OCI-LY3 (cell line): ENCODE data around the gene DGKG.

Experiments used
- H2AFZ ChIP-seq: fragments of 200-600, 300-600 bp; shearing (Covaris generic); 2 replicates; pipeline ENCODE4 v1.6.0; 2014; ENCODE audit warnings: antibody characterized with exemption, low read depth, low read length
- H3K27ac ChIP-seq: fragments of 200-600, 300-600 bp; sonication (generic); 2 replicates; pipeline ENCODE4 v1.5.1; 2014; ENCODE audit warnings: mild to moderate bottlenecking, low read length, moderate library complexity, mixed read lengths
- H3K27me3 ChIP-seq: fragments of 200-600, 300-600 bp; sonication (generic); 2 replicates; pipeline ENCODE4 v1.6.1; 2014; ENCODE audit warnings: low read depth, low read length, mixed read lengths
- H3K36me3 ChIP-seq: fragments of 200-600, 300-600 bp; sonication (generic); replicated peaks from 2 replicates; pipeline ENCODE3; 2014; ENCODE audit warnings: low read depth, low read length, mixed read lengths
- H3K4me1 ChIP-seq: fragments of 300-600, 200-600 bp; sonication (generic); 2 replicates; pipeline ENCODE4 v1.6.1; 2014; ENCODE audit warnings: low read length, mixed read lengths
- H3K4me2 ChIP-seq: fragments of 200-600, 300-600 bp; sonication (generic); 2 replicates; pipeline ENCODE4 v1.6.1; 2014; ENCODE audit warnings: low read length, mixed read lengths
- H3K4me3 ChIP-seq: fragments of 300-600, 200-600 bp; sonication (generic); 2 replicates; pipeline ENCODE4 v1.5.1; 2014; ENCODE audit warnings: antibody characterized with exemption, mild to moderate bottlenecking, low read length, moderate library complexity
- H3K79me2 ChIP-seq: fragments of 300-600, 200-600 bp; shearing (Covaris generic); 2 replicates; pipeline ENCODE4 v1.6.1; 2014; ENCODE audit warnings: mild to moderate bottlenecking, low read length, mixed read lengths
- H3K9ac ChIP-seq: fragments of 300-600, 200-600 bp; shearing (Covaris generic); 2 replicates; pipeline ENCODE4 v1.6.0; 2014; ENCODE audit warnings: mild to moderate bottlenecking, low read length, moderate library complexity
- H3K9me3 ChIP-seq: fragments of 200-600, 300-600 bp; shearing (Covaris generic); 2 replicates; pipeline ENCODE4 v1.6.1; 2014; ENCODE audit warnings: low read length, mixed read lengths; ENCODE audit not compliant: insufficient read depth
- H4K20me1 ChIP-seq: fragments of 200-600, 300-600 bp; sonication (generic); 2 replicates; pipeline ENCODE4 v1.6.1; 2016; ENCODE audit warnings: low read length, mixed read lengths; ENCODE audit not compliant: insufficient read depth
- EZH2phosphoT487 ChIP-seq: fragments of 200-600 bp; shearing (Covaris generic); IDR thresholded peaks from 2 replicates; pipeline ENCODE4 v1.6.1; 2018; ENCODE audit warnings: antibody characterized with exemption, mixed run types, low read depth
- TF ChIP-seq, protein P1 (sequence below): fragments of 200-600, 300-600 bp; sonication (generic); IDR thresholded peaks from 2 replicates; pipeline ENCODE4 v1.5.1; 2014; ENCODE audit warnings: antibody characterized with exemption, low read length, low read depth

DGKG gene

DNA sequence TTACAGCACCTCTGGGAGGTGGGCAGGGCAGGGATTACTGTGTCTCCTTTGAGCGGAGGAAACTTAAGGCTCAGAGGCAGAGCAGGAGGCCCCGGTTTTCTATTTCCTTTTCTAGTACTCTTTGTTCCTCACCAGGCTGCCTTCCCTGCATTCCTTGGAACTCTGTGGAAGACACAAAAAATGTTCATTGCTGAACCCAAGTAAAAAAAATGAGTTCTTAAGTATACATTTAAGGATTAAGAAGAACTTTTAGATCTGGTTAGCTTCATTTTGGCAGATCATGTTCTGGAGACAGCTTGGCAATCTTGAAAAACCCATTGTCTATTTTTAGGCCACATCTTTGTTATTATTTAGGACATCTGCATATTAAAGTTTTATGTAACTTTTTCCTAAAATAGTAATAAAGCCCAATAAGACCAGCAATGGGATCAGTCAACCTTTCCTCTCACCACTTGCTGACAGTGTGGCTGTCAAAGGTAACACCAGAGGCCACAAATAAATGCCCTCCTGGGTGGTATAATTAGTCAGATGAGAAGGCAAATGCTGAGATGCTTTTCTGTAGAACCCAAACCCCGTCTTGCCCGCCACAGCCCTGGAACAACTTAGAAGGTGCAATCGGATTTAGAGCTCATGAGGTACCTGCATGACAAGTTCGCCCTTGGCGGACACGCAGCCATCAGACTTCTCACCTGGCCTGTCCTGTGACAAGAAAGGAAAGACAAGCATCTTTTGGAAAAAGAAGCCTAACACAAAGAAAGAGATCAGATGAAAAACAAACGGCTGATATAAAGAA lies 97.2 kb downstream of the DGKG start:
- Histone ChIP-seq H4K20me1 (no peaks in the 10 kb centered on the region), H2AFZ (no peak overlapping the region)

DNA sequence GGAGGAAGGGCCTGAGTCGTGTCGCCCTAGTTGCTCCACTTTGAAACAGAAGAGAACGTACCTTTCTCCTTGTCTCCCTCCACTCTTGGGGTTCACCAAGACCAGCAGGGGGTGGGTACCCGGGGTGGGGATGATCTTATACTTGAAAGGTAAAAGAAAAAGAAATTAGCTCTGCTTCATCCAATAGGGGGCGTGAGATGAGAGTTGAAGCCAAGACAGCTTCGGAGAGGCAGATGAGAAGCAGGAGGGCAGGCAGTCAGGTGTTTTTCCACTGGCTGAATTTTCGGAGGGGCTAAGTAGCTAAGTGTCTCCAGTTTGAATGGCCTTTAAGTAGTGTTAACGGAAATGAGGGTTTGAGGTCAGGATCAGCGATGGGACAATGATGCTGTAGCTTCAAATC lies 100.4 kb downstream of the DGKG start:
- Histone ChIP-seq H3K27me3 (peaks cover 7% of the 10 kb centered on the region; the same call in 1 of the 2 replicates), H3K79me2 (no peaks in the 10 kb centered on the region), H3K36me3 (no peaks in the 10 kb centered on the region), H3K27ac (no peak overlapping the region), H3K9ac (no peak overlapping the region), H3K4me2 (peak overlapping the region; percentile 38), H3K9me3 (no peaks in the 10 kb centered on the region), H2AFZ (no peak overlapping the region), H4K20me1 (no peaks in the 10 kb centered on the region), H3K4me1 (peaks cover 20% of the 10 kb centered on the region), H3K4me3 (no peak overlapping the region)
- TF ChIP-seq, protein P1, sequence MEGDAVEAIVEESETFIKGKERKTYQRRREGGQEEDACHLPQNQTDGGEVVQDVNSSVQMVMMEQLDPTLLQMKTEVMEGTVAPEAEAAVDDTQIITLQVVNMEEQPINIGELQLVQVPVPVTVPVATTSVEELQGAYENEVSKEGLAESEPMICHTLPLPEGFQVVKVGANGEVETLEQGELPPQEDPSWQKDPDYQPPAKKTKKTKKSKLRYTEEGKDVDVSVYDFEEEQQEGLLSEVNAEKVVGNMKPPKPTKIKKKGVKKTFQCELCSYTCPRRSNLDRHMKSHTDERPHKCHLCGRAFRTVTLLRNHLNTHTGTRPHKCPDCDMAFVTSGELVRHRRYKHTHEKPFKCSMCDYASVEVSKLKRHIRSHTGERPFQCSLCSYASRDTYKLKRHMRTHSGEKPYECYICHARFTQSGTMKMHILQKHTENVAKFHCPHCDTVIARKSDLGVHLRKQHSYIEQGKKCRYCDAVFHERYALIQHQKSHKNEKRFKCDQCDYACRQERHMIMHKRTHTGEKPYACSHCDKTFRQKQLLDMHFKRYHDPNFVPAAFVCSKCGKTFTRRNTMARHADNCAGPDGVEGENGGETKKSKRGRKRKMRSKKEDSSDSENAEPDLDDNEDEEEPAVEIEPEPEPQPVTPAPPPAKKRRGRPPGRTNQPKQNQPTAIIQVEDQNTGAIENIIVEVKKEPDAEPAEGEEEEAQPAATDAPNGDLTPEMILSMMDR = peak; percentile 64
- no peak for TF ChIP-seq EZH2phosphoT487

More for the DNA sequence above, 97.2 kb downstream of the DGKG start:
- peaks cover 6% of the 10 kb centered on the region; the same call in 1 of the 2 replicates for H3K27me3 ChIP-seq
- peaks cover 17% of the 10 kb centered on the region for H3K4me1 ChIP-seq
- no peak overlapping the region for H3K4me2 ChIP-seq
- H3K4me3 ChIP-seq = no peak overlapping the region
- H3K9me3 ChIP-seq = no peaks in the 10 kb centered on the region
- TF ChIP-seq EZH2phosphoT487 = no peak
- TF ChIP-seq, protein P1 = no peak
- no peak overlapping the region for H3K9ac ChIP-seq
- no peaks in the 10 kb centered on the region for H3K79me2 ChIP-seq
- H3K27ac ChIP-seq = no peak overlapping the region
- H3K36me3 ChIP-seq = no peaks in the 10 kb centered on the region

DNA sequence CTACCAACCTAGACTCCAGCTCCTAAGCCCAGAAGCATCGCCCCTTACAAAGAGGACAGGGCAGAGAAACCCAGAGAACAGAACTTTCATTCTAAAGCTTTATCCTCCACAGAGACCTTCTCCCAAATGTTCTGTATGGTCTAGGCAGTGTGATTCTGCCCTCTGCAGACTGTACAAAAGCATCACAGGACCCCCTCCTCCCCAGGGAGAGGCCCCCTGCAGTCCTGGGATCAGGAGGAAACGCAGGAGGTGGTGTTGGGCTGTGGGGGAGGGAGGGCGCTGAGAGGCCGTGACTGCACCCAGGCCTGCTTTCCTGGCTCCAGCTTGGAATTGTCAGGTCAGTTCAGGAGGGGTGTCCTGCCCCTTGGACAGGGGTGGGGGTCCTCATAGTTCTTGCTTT lies 101.3 kb downstream of the DGKG start:
- Histone ChIP-seq H3K27ac (no peak overlapping the region), H3K4me1 (peaks cover 29% of the 10 kb centered on the region), H3K36me3 (no peaks in the 10 kb centered on the region), H2AFZ (no peak overlapping the region), H3K9ac (no peak overlapping the region), H3K4me2 (no peak overlapping the region), H4K20me1 (no peaks in the 10 kb centered on the region), H3K9me3 (no peaks in the 10 kb centered on the region), H3K79me2 (no peaks in the 10 kb centered on the region), H3K4me3 (no peak overlapping the region), H3K27me3 (peaks cover 10% of the 10 kb centered on the region; the same call in 1 of the 2 replicates)
- TF ChIP-seq, protein P1 = no peak

DNA sequence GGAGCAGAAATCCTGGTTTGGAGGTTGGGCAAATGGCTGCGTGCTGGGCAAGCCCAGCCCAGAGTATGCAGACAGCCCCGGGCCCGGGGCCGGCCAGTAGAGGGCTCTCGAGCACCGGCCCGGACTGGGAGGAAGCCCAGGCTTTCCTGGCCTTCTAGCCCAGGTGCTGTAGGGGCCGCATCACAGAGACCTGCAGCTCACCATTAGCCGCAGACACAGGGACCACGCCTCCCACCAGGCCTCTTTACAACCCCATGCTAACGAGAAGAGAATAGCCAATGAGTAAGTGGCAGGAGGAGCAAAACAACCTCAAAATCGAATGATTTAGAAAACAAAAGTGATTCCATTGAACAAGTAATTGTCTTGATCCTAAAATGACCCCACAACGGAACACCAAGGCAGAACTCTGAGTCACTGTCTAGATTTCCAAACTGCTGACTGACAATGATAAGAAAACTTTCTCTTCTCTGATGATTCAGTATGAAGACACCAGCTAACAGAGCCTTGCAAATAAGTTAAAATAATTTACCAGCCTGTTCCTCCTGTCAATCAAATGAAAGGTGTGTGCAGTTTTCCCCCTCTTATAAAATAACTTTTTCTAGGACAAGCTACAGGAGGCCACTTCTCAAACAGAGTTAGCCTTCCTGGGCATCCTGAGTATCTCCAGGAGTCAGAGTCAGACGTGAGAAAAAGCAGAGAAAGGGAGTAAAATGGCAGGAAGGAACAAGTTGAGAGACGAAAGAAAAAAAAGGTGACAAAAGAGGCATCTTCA lies 102.2 kb downstream of the DGKG start:
- no peak overlapping the region for H2AFZ ChIP-seq
- H3K9me3 ChIP-seq = no peaks in the 10 kb centered on the region
- H3K27ac ChIP-seq = no peak overlapping the region
- H3K79me2 ChIP-seq = no peaks in the 10 kb centered on the region
- no peaks in the 10 kb centered on the region for H4K20me1 ChIP-seq
- no peak overlapping the region for H3K9ac ChIP-seq
- H3K4me3 ChIP-seq = peak overlapping the region; percentile 12; the same call in 1 of the 2 replicates
- H3K4me1 ChIP-seq = peaks cover 38% of the 10 kb centered on the region
- H3K27me3 ChIP-seq = peaks cover 10% of the 10 kb centered on the region; the same call in 1 of the 2 replicates
- H3K36me3 ChIP-seq = no peaks in the 10 kb centered on the region
- TF ChIP-seq, protein P1 = peak; percentile 91
- TF ChIP-seq EZH2phosphoT487 = no peak
- H3K4me2 ChIP-seq = peak overlapping the region; percentile 48
